ENCODE results near the gene HEPACAM. TPM values are rescaled to one million over a fixed set of nuclear protein-coding genes. Genes with fewer than 3 reads are reported as not detected.
A peak's percentile ranks its signal among the peaks of the same experiment; 100 is the strongest.

The HEPACAM gene
- total RNA-seq, 1 donor from 2014 or later, result not detected

GRCh38 chr11:124882339-124883071 is 53.3 kb downstream of the HEPACAM start:
- ATAC-seq, result no peak

- no peak for ATAC-seq
These were observed 54.9 kb downstream of the HEPACAM start for GRCh38 chr11:124880958-124881357.

GRCh38 chr11:124880290-124880611 is 55.6 kb downstream of the HEPACAM start:
- no peak for ATAC-seq

- no peak for ATAC-seq
These were observed 56.2 kb downstream of the HEPACAM start for GRCh38 chr11:124879493-124880289.

- no peak for ATAC-seq
These were observed 56.9 kb downstream of the HEPACAM start for GRCh38 chr11:124878759-124879492.

DNA sequence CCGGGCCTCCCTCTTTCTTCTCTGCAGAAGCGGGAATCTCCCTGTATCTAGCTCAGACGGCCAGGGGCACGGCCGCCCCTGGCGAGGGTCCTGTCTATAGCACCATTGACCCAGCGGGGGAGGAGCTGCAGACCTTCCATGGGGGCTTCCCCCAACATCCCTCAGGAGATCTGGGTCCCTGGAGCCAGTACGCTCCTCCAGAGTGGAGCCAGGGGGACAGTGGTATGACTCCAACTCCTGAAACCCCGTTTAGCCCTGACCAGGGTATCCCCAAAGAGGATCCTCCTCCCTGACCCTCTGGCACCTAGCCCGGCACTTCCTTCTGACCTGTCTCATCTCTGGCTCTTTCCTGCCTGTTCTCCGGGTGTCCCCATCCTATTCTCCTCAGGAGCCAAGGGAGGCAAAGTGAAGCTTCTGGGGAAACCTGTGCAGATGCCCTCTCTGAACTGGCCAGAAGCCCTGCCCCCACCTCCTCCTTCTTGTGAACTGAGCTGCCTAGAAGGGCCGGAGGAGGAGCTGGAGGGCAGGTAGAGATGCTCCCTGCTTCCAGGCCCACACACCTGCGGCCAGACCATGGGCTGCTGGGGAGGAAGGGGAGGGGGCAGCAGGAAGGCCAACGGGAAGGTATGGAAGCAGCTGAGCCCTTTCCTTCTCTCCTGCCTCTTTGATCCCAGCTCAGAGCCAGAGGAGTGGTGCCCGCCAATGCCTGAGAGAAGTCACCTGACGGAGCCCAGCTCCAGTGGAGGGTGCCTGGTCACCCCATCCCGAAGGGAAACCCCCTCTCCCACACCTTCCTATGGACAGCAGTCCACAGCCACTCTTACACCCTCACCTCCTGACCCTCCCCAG is 57.7 kb downstream of the HEPACAM start:
- no peak for ATAC-seq

- ATAC-seq, result no peak
These were observed 58.3 kb downstream of the HEPACAM start for GRCh38 chr11:124877631-124877909.

- ATAC-seq, result no peak
These were observed 58.8 kb downstream of the HEPACAM start for GRCh38 chr11:124876818-124877630.

DNA sequence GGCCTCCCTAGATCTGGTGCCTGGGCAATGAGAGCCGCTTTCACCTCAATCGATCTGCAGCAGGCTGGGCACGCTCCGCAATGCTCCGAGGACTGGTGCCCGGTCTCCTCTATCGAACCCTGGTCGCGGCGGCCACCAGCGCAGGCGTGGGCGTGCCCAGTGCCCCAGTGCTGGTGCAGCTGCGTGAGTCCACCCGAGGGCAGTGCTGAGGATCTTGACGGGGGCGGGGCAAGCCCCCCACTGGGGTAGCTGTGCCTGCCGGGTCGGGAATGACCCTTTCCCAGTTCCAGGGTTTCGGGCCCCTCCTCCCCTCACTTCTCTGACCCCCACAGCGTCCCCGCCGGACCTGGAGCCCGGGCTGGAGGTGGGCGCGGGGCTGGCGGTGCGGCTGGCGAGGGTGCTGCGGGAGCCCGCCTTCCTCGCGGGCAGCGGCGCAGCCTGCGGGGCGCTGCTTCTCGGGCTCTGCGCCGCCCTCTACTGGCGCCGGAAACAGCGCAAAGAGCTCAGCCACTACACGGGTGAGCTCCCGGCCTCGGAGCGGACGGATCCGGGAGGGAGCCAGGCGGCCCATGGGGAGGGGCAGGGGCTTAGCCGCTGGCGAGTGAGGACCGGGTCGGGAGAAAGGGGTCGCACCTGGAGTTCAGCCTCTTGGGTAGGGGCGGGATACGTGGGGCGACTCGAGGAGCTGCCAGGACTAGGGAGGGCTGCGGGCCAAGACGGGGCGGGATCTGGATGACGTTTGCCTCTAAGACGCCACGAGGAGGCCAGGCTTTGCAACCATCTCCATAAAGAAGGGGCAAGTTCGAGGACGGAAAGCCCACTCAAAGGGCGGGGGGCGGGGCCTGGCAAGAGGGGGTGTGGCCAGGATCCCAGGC is 59.7 kb downstream of the HEPACAM start:
- peak; percentile 90 for ATAC-seq

GRCh38 chr11:124875401-124875800 is 60.4 kb downstream of the HEPACAM start:
- no peak for ATAC-seq

GRCh38 chr11:124874571-124875255 is 61.1 kb downstream of the HEPACAM start:
- ATAC-seq, result no peak

- ATAC-seq, result no peak
These were observed 61.9 kb downstream of the HEPACAM start for GRCh38 chr11:124873951-124874350.

GRCh38 chr11:124872741-124873140 is 63.1 kb downstream of the HEPACAM start:
- ATAC-seq, result no peak

GRCh38 chr11:124872280-124872679 is 63.6 kb downstream of the HEPACAM start:
- no peak for ATAC-seq

GRCh38 chr11:124870430-124870829 is 65.4 kb downstream of the HEPACAM start:
- no peak for ATAC-seq

DNA sequence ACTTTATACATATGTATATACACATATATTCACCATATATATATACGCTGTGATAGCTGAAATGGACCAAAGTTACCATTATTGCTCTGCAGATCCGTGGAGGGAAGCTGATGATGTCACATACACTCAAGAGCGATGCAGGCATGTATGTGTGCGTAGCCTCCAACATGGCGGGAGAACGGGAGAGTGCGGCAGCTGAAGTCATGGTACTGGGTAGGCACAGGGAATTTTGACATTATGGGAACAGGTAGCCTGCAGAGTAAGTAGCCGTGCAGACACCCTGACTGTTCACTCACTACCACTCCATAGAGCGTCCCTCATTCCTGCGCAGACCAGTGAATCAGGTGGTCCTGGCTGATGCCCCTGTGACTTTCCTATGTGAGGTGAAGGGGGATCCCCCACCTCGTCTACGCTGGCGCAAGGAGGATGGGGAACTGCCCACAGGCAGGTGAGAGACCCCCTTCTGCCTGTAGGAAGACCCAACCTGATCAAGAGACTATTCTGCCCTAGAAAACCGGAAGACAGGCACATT is 65.9 kb downstream of the HEPACAM start:
- no peak for ATAC-seq

GRCh38 chr11:124869331-124869730 is 66.5 kb downstream of the HEPACAM start:
- no peak for ATAC-seq

Measured in esophagus mucosa (tissue), 1 donor.